OCI-M2 (cell line): Measurements from ENCODE around the gene SUMO1.

Experiments
- DNase-seq: peaks from one replicate; lab custom pipeline; 2025; ENCODE audit not compliant: unreplicated experiment; lab: John Stamatoyannopoulos, UW

The SUMO1 gene

DNA sequence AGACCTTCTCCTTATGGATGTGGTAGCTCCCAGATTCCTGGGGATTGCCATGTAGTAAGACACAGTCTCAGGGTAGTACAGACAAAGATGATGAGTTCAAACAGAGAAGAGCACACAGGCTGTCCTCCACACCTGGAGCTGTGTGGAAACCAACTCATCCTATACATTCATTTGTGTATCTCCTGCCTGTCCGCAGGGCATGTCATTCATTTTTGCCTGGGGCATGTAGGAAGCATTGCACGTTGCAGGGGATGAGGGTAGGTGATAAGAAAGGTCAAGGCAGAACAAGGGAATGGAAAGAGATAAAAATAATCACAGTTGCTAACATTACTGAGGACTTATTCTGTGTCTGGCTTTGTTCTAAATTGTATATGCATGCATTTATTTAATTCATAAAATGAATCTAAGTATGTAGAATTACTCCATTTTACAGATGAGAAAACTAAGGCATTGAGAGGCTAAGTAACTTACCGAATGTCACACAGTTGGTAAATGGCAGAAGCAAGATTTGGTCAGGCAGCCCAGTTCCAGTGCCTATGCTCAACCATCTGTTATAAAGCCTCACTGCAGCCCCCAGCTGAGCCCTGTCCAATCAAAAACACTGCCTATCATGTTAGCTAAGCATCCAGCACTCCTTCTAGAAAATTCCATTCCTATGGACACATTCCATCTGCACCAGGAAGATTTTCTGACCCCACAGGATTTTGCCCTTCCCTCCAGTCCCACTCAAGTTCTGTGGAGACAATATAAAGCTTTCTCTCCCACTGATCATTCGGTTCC lies 81.0 kb downstream of the SUMO1 start:
- DNase-seq, result no peak
